ENCODE results near the gene ARHGEF7.

GRCh38 chr13:111092685-111093084 lies 22.4 kb upstream of the ARHGEF7 start:
- TF ChIP-seq CTCF (IDR thresholded peaks at IDR 0.05 in 2 of 3, conservative IDR thresholded peaks at IDR 0.05 in 1 of 3; ENCODE audit: borderline replicate concordance in 1 of 3, insufficient read depth in 1 of 3, low read depth in 2 of 3, low read length in 2 of 3), result no peak
- TF ChIP-seq ELF1 (IDR thresholded peaks at IDR 0.05; ENCODE audit: borderline replicate concordance, low read depth), result no peak
- TF ChIP-seq EZH2 (IDR thresholded peaks at IDR 0.05), result no peak
- no peak for TF ChIP-seq CEBPB (IDR thresholded peaks at IDR 0.05; ENCODE audit: low read depth)
- TF ChIP-seq POLR2A (IDR thresholded peaks at IDR 0.05; ENCODE audit: borderline replicate concordance, extremely low read depth, insufficient read depth, insufficient read length), result no peak
- no peak for TF ChIP-seq JUND (IDR thresholded peaks at IDR 0.05)
